AG04450 (cell line): ENCODE data around the gene MBD4. TPM values are rescaled to one million over a fixed set of nuclear protein-coding genes. Genes with fewer than 3 reads are reported as not detected.

Experiments
- CTCF ChIA-PET: fragments of 300-600, 350-600 bp; formaldehyde crosslinking; extraction: SDS; loops from one replicate; lab custom pipeline; 2022; ENCODE audit warnings: antibody characterized with exemption, inconsistent platforms; lab: Charles Lee
- POLR2A ChIA-PET: fragments of 350-600 bp; formaldehyde crosslinking; extraction: SDS; loops from one replicate; lab custom pipeline; 2021; ENCODE audit warnings: antibody characterized with exemption, inconsistent platforms; lab: Yijun Ruan, JAX
- DNase-seq: peaks from one replicate; pipeline ENCODE4 v3.0.0-alpha.2; 2011; ENCODE audit warnings: low read depth, low spot score
- H3K27ac ChIP-seq: one replicate; pipeline ENCODE4 v1.5.1; 2012; ENCODE audit warnings: low read depth, low read length, control low read depth
- H3K27me3 ChIP-seq: one replicate; pipeline ENCODE4 v1.6.0; 2012; ENCODE audit warnings: low read length; ENCODE audit not compliant: control insufficient read depth, insufficient read depth
- H3K4me3 ChIP-seq: 2 replicates; pipeline ENCODE4 v1.5.1; 2011; ENCODE audit warnings: mild to moderate bottlenecking, low read depth, low read length, control low read depth
- H3K9me3 ChIP-seq: 2 replicates; pipeline ENCODE4 v1.5.1; 2012; ENCODE audit warnings: low read length; ENCODE audit not compliant: control insufficient read depth, insufficient read depth
- polyA plus RNA-seq: library from polyadenylated mRNA; depleted of rRNA; stranded (reverse); fragments of >200 nt; gene quantifications from 2 replicates; pipeline ENCODE4 v1.2.3, GENCODE V29; 2011
- TF ChIP-seq, protein P1 (sequence below): IDR thresholded peaks from 2 replicates; pipeline ENCODE4 v1.5.1; 2011; ENCODE audit warnings: low read depth, low read length, control low read depth, inconsistent platforms

MBD4 gene
- polyA plus RNA-seq, 1 experiment, result 35.6 TPM

- TF ChIP-seq, protein P1, sequence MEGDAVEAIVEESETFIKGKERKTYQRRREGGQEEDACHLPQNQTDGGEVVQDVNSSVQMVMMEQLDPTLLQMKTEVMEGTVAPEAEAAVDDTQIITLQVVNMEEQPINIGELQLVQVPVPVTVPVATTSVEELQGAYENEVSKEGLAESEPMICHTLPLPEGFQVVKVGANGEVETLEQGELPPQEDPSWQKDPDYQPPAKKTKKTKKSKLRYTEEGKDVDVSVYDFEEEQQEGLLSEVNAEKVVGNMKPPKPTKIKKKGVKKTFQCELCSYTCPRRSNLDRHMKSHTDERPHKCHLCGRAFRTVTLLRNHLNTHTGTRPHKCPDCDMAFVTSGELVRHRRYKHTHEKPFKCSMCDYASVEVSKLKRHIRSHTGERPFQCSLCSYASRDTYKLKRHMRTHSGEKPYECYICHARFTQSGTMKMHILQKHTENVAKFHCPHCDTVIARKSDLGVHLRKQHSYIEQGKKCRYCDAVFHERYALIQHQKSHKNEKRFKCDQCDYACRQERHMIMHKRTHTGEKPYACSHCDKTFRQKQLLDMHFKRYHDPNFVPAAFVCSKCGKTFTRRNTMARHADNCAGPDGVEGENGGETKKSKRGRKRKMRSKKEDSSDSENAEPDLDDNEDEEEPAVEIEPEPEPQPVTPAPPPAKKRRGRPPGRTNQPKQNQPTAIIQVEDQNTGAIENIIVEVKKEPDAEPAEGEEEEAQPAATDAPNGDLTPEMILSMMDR, result no peak
- ChIA-PET POLR2A (no interaction called here), CTCF (no interaction called here)
- Histone ChIP-seq H3K4me3 (no peak overlapping the region), H3K9me3 (no peaks in the 10 kb centered on the region), H3K27me3 (no peaks in the 10 kb centered on the region), H3K27ac (no peak overlapping the region)
- no peak for DNase-seq
These were observed 23.3 kb upstream of the MBD4 start for GRCh38 chr3:129463094-129463493.

DNA sequence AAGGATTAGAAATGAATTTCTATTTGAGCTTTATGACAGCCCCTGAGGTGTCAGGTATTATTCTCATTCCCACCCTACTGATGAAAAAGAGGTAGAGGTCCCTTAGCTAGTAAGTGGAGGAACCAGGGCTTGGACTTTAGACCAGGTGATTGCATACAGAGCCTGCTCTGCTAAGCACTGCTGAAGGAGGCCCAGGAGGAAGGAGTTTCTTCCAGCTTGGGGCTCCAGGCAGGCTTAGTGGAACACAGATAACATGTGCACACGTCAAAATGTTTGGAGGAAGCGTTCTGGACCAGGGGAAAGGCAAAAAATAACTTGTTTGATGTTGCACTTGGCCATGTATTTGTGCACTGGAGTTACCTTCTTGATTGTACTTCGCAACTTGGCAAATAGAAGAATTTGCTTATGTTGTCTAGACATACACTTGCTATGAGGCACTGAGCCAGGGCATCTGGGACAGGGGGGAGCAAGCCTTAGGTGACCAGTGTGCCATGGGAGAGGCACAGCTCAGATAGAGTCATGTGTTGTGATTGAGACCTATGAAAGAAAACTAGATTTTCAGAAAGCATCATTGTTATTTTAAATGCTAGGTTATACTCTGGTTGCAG is 22.7 kb upstream of the MBD4 start:
- Histone ChIP-seq H3K4me3 (no peak overlapping the region), H3K9me3 (no peaks in the 10 kb centered on the region), H3K27me3 (no peaks in the 10 kb centered on the region), H3K27ac (no peak overlapping the region)
- no peak for DNase-seq
- ChIA-PET POLR2A (interaction anchor here (1.0 kb wide), 1 partner anchor 23 kb away, joined by 3 read pairs; the partner anchor contains the start of genes IFT122 and MBD4), CTCF (no interaction called here)
- TF ChIP-seq, protein P1, result no peak

DNA sequence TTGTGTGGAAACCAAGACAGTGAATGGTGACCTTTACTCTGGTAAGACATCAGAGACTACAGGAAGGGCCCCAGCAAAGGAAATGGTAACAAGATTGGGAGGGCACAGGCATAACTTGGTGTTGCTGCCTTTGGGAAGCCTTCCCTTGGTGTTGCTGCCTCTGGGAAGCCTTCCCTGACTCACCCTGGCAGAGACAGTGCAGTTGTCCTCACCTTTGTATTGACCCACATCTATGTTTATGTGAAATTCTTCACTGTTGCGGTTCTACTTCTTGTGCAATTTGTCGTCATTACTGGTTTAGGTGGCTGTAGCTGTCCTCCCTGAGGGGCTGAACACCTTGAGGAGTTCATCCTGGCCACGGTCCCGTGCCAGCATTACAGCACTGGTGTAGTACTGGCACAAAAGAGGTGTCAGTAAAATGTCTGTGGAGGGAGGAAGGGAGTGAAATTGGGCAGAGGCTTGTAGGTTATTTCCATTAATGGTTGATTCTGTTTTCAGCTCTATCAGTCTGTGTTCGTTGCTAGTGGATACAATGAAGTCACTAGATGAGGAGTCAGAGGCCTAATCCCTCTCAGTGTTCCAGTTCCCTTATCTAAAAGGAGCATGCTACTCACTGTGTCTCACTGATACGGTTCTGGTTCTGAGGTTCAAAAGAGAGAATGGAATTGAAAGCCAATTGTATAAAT is 21.9 kb upstream of the MBD4 start:
- no peak overlapping the region for H3K4me3 ChIP-seq
- ChIA-PET POLR2A (interaction anchor here (1.0 kb wide), 1 partner anchor 22 kb away, joined by 3 read pairs; the partner anchor contains the start of genes IFT122 and MBD4), CTCF (no interaction called here)
- TF ChIP-seq, protein P1, result no peak
- DNase-seq, result no peak
- H3K9me3 ChIP-seq, result no peaks in the 10 kb centered on the region
- no peak overlapping the region for H3K27ac ChIP-seq
- no peaks in the 10 kb centered on the region for H3K27me3 ChIP-seq

GRCh38 chr3:129461022-129461421 is 21.3 kb upstream of the MBD4 start:
- CTCF ChIA-PET, result no interaction called here
- Histone ChIP-seq H3K27me3 (no peaks in the 10 kb centered on the region), H3K9me3 (no peaks in the 10 kb centered on the region), H3K4me3 (no peak overlapping the region), H3K27ac (no peak overlapping the region)
- POLR2A ChIA-PET, result no interaction called here
- TF ChIP-seq, protein P1, result no peak
- peak; percentile 18 for DNase-seq

- H3K27ac ChIP-seq, result no peak overlapping the region
- H3K27me3 ChIP-seq, result no peaks in the 10 kb centered on the region
- no peaks in the 10 kb centered on the region for H3K9me3 ChIP-seq
- POLR2A ChIA-PET, result no interaction called here
- no peak for DNase-seq
- H3K4me3 ChIP-seq, result no peak overlapping the region
- TF ChIP-seq, protein P1, result no peak
- CTCF ChIA-PET, result no interaction called here
These were observed 20.8 kb upstream of the MBD4 start for GRCh38 chr3:129460572-129460971.
